SK-N-SH treated with all-trans-retinoic acid at 6 μM for 48 hours (cell line): ENCODE results near the gene NSG2.

Source experiments
- ATAC-seq: fragments of 200-7000 bp; cut with Tn5 transposase; 3 replicates; pipeline ENCODE4 v1.9.1; 2020; ENCODE audit warnings: mild to moderate bottlenecking, moderate library complexity
- ARNTL ChIP-seq: fragments of 450-650 bp; formaldehyde crosslinking; IDR thresholded peaks from 2 replicates; pipeline ENCODE4 v1.5.0; 2020; ENCODE audit warnings: low read depth, mild to moderate bottlenecking, moderate library complexity, borderline replicate concordance
- BACH2 ChIP-seq: fragments of 250-450 bp; sonication (Bioruptor Pico); IDR thresholded peaks from 2 replicates; pipeline ENCODE4 v1.9.0; 2021; ENCODE audit warnings: mild to moderate bottlenecking, borderline replicate concordance
- CREB5 ChIP-seq: fragments of 250-450 bp; sonication (Bioruptor Pico); IDR thresholded peaks from 2 replicates; pipeline ENCODE4 v1.5.1; 2020; ENCODE audit warnings: low read depth, mild to moderate bottlenecking, moderate library complexity
- CSDC2 ChIP-seq: fragments of 250-450 bp; sonication (Bioruptor Pico); IDR thresholded peaks from 2 replicates; pipeline ENCODE4 v1.5.0; 2020; ENCODE audit warnings: mild to moderate bottlenecking, moderate library complexity
- CSRNP3 ChIP-seq: fragments of 250-450 bp; sonication (Bioruptor Pico); IDR thresholded peaks from 2 replicates; pipeline ENCODE4 v1.5.1; 2021; ENCODE audit warnings: mild to moderate bottlenecking, moderate library complexity
- ESRRG ChIP-seq: fragments of 250-450 bp; sonication (Bioruptor Pico); IDR thresholded peaks from 2 replicates; pipeline ENCODE4 v1.6.1; 2021; ENCODE audit warnings: mild to moderate bottlenecking
- GLIS3 ChIP-seq: fragments of 250-450 bp; sonication (Bioruptor Pico); IDR thresholded peaks from 2 replicates; pipeline ENCODE4 v1.5.0; 2020; ENCODE audit warnings: mild to moderate bottlenecking, moderate library complexity
- ISL1 ChIP-seq: fragments of 250-450 bp; sonication (Bioruptor Pico); IDR thresholded peaks from 2 replicates; pipeline ENCODE4 v2.1.2; 2022; ENCODE audit warnings: mild to moderate bottlenecking, moderate library complexity
- OSR1 ChIP-seq: fragments of 250-450 bp; sonication (Bioruptor Pico); IDR thresholded peaks from 2 replicates; pipeline ENCODE4 v1.8.0; 2022; ENCODE audit warnings: moderate library complexity, mild to moderate bottlenecking, inconsistent platforms
- PATZ1 ChIP-seq: fragments of 250-450 bp; sonication (Bioruptor Pico); IDR thresholded peaks from 2 replicates; pipeline ENCODE4 v1.8.0; 2020; ENCODE audit warnings: mild to moderate bottlenecking, moderate library complexity, borderline replicate concordance
- POU6F1 ChIP-seq: fragments of 250-450 bp; sonication (Bioruptor Pico); IDR thresholded peaks from 2 replicates; pipeline ENCODE4 v1.8.0; 2021; ENCODE audit warnings: low read depth, mild to moderate bottlenecking, moderate library complexity, borderline replicate concordance
- PPARA ChIP-seq: fragments of 250-450 bp; sonication (Bioruptor Pico); IDR thresholded peaks from 2 replicates; pipeline ENCODE4 v1.5.0; 2020; ENCODE audit warnings: mild to moderate bottlenecking, borderline replicate concordance
- SNAI2 ChIP-seq: fragments of 250-450 bp; sonication (Bioruptor Pico); IDR thresholded peaks from 2 replicates; pipeline ENCODE4 v1.5.0; 2020; ENCODE audit warnings: mild to moderate bottlenecking, moderate library complexity
- TCF4 ChIP-seq: fragments of 250-450 bp; sonication (Bioruptor Pico); IDR thresholded peaks from 2 replicates; pipeline ENCODE4 v1.8.0; 2021; ENCODE audit warnings: mild to moderate bottlenecking, moderate library complexity, borderline replicate concordance
- TOX ChIP-seq: fragments of 250-450 bp; sonication (Bioruptor Pico); IDR thresholded peaks from 2 replicates; pipeline ENCODE4 v1.8.0; 2021; ENCODE audit warnings: mild to moderate bottlenecking, moderate library complexity, borderline replicate concordance
- TSHZ2 ChIP-seq: fragments of 250-450 bp; sonication (Bioruptor Pico); IDR thresholded peaks from 2 replicates; pipeline ENCODE4 v1.5.0; 2020; ENCODE audit warnings: mild to moderate bottlenecking, moderate library complexity
- ZC3H10 ChIP-seq: fragments of 250-450 bp; sonication (Bioruptor Pico); IDR thresholded peaks from 2 replicates; pipeline ENCODE4 v1.5.1; 2021; ENCODE audit warnings: mild to moderate bottlenecking, moderate library complexity
- ZFP3 ChIP-seq: fragments of 250-450 bp; sonication (Bioruptor Pico); IDR thresholded peaks from 2 replicates; pipeline ENCODE4 v1.5.0; 2020; ENCODE audit warnings: mild to moderate bottlenecking, moderate library complexity
- ZFP30 ChIP-seq: fragments of 450-650 bp; formaldehyde crosslinking; IDR thresholded peaks from 2 replicates; pipeline ENCODE4 v1.5.0; 2022; ENCODE audit warnings: mild to moderate bottlenecking, moderate library complexity
- ZNF70 ChIP-seq: fragments of 450-650 bp; formaldehyde crosslinking; IDR thresholded peaks from 2 replicates; pipeline ENCODE4 v1.5.0; 2020; ENCODE audit warnings: mild to moderate bottlenecking, moderate library complexity
- ZNF8 ChIP-seq: fragments of 450-650 bp; formaldehyde crosslinking; IDR thresholded peaks from 2 replicates; pipeline ENCODE4 v1.5.0; 2020; ENCODE audit warnings: mild to moderate bottlenecking, moderate library complexity

The NSG2 gene

GRCh38 chr5:174139623-174140022 is 94.1 kb downstream of the NSG2 start:
- ATAC-seq = no peak
- TF ChIP-seq GLIS3 (CRISPR knock-in tag) (no peak), ZFP30 (no peak), CSRNP3 (no peak), ZNF70 (CRISPR knock-in tag) (no peak), CSDC2 (CRISPR knock-in tag) (no peak), ZC3H10 (no peak), ZNF8 (CRISPR knock-in tag) (no peak), TOX (CRISPR knock-in tag) (no peak), ARNTL (no peak), TCF4 (CRISPR knock-in tag) (no peak), ZFP3 (CRISPR knock-in tag) (no peak), POU6F1 (CRISPR knock-in tag) (no peak), TSHZ2 (CRISPR knock-in tag) (no peak), ISL1 (CRISPR knock-in tag) (no peak), BACH2 (no peak), ESRRG (no peak), PPARA (no peak)

- ATAC-seq = no peak
- TF ChIP-seq OSR1 = no peak
- TF ChIP-seq POU6F1 (CRISPR knock-in tag) = no peak
- TF ChIP-seq PPARA = no peak
- no peak for TF ChIP-seq ZNF70 (CRISPR knock-in tag)
- TF ChIP-seq ZNF8 (CRISPR knock-in tag) = no peak
- TF ChIP-seq ZFP3 (CRISPR knock-in tag) = 0 out of 2 replicates have a peak, but pooled peaks have one; percentile 26
Measured at GRCh38 chr5:174140452-174141020, 95.0 kb downstream of the NSG2 start.

- TF ChIP-seq CREB5 (CRISPR knock-in tag) (no peak), POU6F1 (CRISPR knock-in tag) (no peak), OSR1 (no peak), ZFP30 (no peak), TOX (CRISPR knock-in tag) (no peak), PATZ1 (no peak), CSRNP3 (no peak), TCF4 (CRISPR knock-in tag) (no peak), SNAI2 (CRISPR knock-in tag) (no peak), BACH2 (no peak), ESRRG (no peak), ISL1 (CRISPR knock-in tag) (no peak), CSDC2 (CRISPR knock-in tag) (no peak)
Measured at GRCh38 chr5:174141398-174141797, 95.9 kb downstream of the NSG2 start.

More at GRCh38 chr5:174141398-174141797, 95.9 kb downstream of the NSG2 start:
- ATAC-seq = no peak
